ENCODE data around the gene LHFPL3.

GRCh38 chr7:104536956-104537355 is 208.6 kb downstream of the LHFPL3 start:
- TF ChIP-seq, protein P1, sequence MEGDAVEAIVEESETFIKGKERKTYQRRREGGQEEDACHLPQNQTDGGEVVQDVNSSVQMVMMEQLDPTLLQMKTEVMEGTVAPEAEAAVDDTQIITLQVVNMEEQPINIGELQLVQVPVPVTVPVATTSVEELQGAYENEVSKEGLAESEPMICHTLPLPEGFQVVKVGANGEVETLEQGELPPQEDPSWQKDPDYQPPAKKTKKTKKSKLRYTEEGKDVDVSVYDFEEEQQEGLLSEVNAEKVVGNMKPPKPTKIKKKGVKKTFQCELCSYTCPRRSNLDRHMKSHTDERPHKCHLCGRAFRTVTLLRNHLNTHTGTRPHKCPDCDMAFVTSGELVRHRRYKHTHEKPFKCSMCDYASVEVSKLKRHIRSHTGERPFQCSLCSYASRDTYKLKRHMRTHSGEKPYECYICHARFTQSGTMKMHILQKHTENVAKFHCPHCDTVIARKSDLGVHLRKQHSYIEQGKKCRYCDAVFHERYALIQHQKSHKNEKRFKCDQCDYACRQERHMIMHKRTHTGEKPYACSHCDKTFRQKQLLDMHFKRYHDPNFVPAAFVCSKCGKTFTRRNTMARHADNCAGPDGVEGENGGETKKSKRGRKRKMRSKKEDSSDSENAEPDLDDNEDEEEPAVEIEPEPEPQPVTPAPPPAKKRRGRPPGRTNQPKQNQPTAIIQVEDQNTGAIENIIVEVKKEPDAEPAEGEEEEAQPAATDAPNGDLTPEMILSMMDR (IDR thresholded peaks at IDR 0.05; ENCODE audit: low read depth, low read length, poor library complexity, severe bottlenecking) = no peak
- TF ChIP-seq EZH2phosphoT487 (IDR thresholded peaks at IDR 0.05; ENCODE audit: borderline replicate concordance, low read length) = no peak
